ENCODE data around the gene FKTN. TPM values are rescaled to one million over a fixed set of nuclear protein-coding genes. Genes with fewer than 3 reads are reported as not detected.
A peak's percentile ranks its signal among the peaks of the same experiment; 100 is the strongest.

FKTN gene
- total RNA-seq, 6 experiments from 2014 or later, result 27.6 to 35.5 (median 30.8) TPM

DNA sequence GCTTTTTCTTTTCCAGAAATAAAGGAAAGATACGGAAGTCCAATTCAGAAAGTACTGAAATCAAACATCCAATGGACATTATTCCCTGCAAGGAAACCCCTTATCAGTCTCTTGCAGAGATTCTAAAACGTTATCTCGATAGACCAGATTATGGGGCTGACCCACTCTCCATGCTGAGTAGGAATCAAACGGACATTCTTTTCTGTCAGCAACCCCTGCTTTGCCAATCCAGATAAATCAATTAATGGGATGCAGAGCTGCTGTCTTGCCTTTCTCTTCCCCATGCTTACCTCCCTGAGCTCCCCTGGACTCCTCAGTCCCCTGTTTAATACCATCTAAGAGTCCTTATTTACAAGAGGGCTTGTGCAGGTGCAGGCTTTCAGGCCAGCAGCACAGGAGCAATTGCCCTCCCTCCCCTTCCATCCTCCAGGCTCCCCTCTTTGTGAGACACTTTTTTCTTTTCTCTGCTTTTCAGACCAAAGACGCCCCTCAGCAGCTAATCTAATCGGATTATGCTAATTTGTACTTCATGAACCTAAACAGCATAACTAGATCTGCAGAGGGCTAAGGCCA is 118.5 kb downstream of the FKTN start:
- Mint-ChIP-seq H3K9me3 (no peaks in the 10 kb centered on the region), H3K4me3 (no peak overlapping the region), H3K36me3 (ENCODE audit: low read depth) (no peaks in the 10 kb centered on the region), H3K27ac (no peak overlapping the region), H3K27me3 (ENCODE audit: insufficient read depth) (no peaks in the 10 kb centered on the region; the same call in none of the 2 replicates), H3K4me1 (ENCODE audit: low read depth) (peaks cover 4% of the 10 kb centered on the region; the same call in 1 of the 2 replicates)
- TF ChIP-seq, protein P1, sequence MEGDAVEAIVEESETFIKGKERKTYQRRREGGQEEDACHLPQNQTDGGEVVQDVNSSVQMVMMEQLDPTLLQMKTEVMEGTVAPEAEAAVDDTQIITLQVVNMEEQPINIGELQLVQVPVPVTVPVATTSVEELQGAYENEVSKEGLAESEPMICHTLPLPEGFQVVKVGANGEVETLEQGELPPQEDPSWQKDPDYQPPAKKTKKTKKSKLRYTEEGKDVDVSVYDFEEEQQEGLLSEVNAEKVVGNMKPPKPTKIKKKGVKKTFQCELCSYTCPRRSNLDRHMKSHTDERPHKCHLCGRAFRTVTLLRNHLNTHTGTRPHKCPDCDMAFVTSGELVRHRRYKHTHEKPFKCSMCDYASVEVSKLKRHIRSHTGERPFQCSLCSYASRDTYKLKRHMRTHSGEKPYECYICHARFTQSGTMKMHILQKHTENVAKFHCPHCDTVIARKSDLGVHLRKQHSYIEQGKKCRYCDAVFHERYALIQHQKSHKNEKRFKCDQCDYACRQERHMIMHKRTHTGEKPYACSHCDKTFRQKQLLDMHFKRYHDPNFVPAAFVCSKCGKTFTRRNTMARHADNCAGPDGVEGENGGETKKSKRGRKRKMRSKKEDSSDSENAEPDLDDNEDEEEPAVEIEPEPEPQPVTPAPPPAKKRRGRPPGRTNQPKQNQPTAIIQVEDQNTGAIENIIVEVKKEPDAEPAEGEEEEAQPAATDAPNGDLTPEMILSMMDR (IDR thresholded peaks at IDR 0.05), result no peak
- DNase-seq, result no peak

- Mint-ChIP-seq H3K9me3 (no peaks in the 10 kb centered on the region), H3K4me3 (no peak overlapping the region), H3K27ac (no peak overlapping the region), H3K27me3 (ENCODE audit: insufficient read depth) (no peaks in the 10 kb centered on the region; the same call in none of the 2 replicates), H3K36me3 (ENCODE audit: low read depth) (no peaks in the 10 kb centered on the region), H3K4me1 (ENCODE audit: low read depth) (peaks cover 9% of the 10 kb centered on the region; the same call in 1 of the 2 replicates)
- DNase-seq, result no peak
- TF ChIP-seq, protein P1 (IDR thresholded peaks at IDR 0.05), result no peak
Measured at GRCh38 chr9:105678163-105678562, 120.2 kb downstream of the FKTN start.

DNA sequence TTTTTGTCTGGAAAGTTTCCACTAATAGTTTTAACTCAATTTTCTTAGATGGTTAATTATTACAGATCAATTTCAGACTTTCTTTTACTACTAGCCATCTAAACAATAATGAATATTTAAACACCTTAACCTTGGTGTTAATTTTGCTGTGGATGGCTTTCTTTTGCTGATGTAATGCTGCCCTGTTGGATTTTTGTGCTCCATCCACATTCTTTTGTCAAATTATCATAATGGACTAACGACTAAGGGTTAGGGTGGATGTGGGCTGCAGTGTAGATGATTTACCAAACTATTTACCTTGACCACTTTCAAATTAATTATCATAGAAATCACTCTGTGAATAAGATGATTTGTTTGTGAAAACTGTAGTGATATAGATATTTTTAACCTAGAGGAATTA is 120.8 kb downstream of the FKTN start:
- Mint-ChIP-seq H3K4me3 (no peak overlapping the region), H3K4me1 (ENCODE audit: low read depth) (peaks cover 9% of the 10 kb centered on the region; the same call in 1 of the 2 replicates), H3K36me3 (ENCODE audit: low read depth) (no peaks in the 10 kb centered on the region), H3K27me3 (ENCODE audit: insufficient read depth) (no peaks in the 10 kb centered on the region; the same call in 1 of the 2 replicates), H3K27ac (no peak overlapping the region), H3K9me3 (no peaks in the 10 kb centered on the region)
- DNase-seq, result no peak
- TF ChIP-seq, protein P1 (IDR thresholded peaks at IDR 0.05), result no peak

DNA sequence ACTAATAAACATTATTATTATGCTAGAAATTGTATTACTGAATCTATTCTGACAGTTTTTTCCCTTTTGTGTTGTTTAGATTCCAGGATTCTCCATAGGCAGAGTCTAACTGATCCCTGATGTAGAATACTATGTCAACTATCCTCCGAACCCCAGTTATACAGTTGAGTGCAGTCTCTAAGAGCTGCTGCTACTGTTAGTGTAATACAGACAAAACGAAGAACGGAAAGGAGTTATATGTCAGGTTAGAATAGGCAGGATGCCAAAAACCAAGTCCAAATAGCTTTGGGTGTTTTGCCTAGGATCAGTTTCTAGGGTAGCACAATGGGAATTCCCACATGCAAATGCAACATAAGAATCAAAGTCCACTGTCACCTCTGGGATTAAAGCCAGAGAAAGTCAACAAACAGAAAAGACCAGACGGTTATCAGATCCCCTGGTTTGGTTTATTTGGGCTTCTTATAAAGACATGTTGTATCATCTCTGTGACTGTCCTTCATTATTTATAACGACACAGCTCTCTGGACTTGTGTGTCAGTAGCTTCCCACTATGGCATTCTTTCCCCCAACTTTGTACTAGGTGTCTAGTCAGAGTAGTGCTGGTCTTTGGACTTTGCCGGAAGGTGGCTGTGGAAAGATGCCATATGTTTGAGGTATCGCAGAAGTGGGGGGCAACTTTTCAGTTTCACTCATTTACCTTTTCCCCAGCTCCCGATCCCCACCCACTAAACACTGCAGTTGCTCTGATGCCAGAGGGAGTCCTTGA is 121.5 kb downstream of the FKTN start:
- Mint-ChIP-seq H3K36me3 (ENCODE audit: low read depth) (no peaks in the 10 kb centered on the region), H3K9me3 (no peaks in the 10 kb centered on the region), H3K27ac (no peak overlapping the region), H3K27me3 (ENCODE audit: insufficient read depth) (no peaks in the 10 kb centered on the region; the same call in 1 of the 2 replicates), H3K4me1 (ENCODE audit: low read depth) (peaks cover 9% of the 10 kb centered on the region; the same call in 1 of the 2 replicates), H3K4me3 (no peak overlapping the region)
- no peak for DNase-seq
- TF ChIP-seq, protein P1 (IDR thresholded peaks at IDR 0.05), result no peak

- peaks cover 14% of the 10 kb centered on the region for H3K4me1 Mint-ChIP-seq (ENCODE audit: low read depth)
- no peaks in the 10 kb centered on the region for H3K9me3 Mint-ChIP-seq
- TF ChIP-seq, protein P1 (IDR thresholded peaks at IDR 0.05), result no peak
- no peaks in the 10 kb centered on the region for H3K36me3 Mint-ChIP-seq (ENCODE audit: low read depth)
- no peak overlapping the region for H3K4me3 Mint-ChIP-seq
- H3K27ac Mint-ChIP-seq, result 0 out of 2 replicates have a peak overlapping the region, but pooled peaks have one; percentile 18
- DNase-seq, result no peak
- peaks cover 1% of the 10 kb centered on the region for H3K27me3 Mint-ChIP-seq (ENCODE audit: insufficient read depth)
Measured at GRCh38 chr9:105681313-105681712, 123.4 kb downstream of the FKTN start.
